OCI-LY7 (cell line): Measurements from ENCODE around the gene ZNF451.

ENCODE experiments used
- CTCF ChIP-seq: fragments of 200-600 bp; sonication (generic); conservative IDR thresholded peaks from 2 replicates; pipeline ENCODE4 v1.5.1; 2014; ENCODE audit warnings: mild to moderate bottlenecking, antibody characterized with exemption, low read length, moderate library complexity, mixed read lengths
- EZH2phosphoT487 ChIP-seq: fragments of 200-600 bp; sonication (generic); IDR thresholded peaks from 2 replicates; pipeline ENCODE4 v1.6.1; 2018; ENCODE audit warnings: low read depth, borderline replicate concordance, mild to moderate bottlenecking, mixed run types, antibody characterized with exemption, low read length, moderate library complexity, mixed read lengths

GRCh38 chr6:57141451-57142177, 51.6 kb downstream of the ZNF451 start:
- TF ChIP-seq CTCF (no peak), EZH2phosphoT487 (no peak)
